GM23248 (cell line): ENCODE results near the gene LUZP1. TPM values are rescaled to one million over a fixed set of nuclear protein-coding genes. Genes with fewer than 3 reads are reported as not detected.

ENCODE experiments used
- DNase-seq: peaks from one replicate; pipeline ENCODE4 v3.0.0-alpha.2; 2015
- H2AFZ ChIP-seq: fragments of 200-600 bp; sonication (generic); 2 replicates; pipeline ENCODE4 v1.6.1; 2016; ENCODE audit warnings: antibody characterized with exemption
- H3F3A ChIP-seq: fragments of 200-600 bp; sonication (generic); 2 replicates; pipeline ENCODE4 v1.6.1; 2016; ENCODE audit warnings: mild to moderate bottlenecking, antibody characterized with exemption, mixed run types; ENCODE audit not compliant: insufficient read depth
- H3K27ac ChIP-seq: fragments of 200-600 bp; sonication (generic); 2 replicates; pipeline ENCODE4 v1.5.1; 2016; ENCODE audit warnings: mild to moderate bottlenecking
- H3K27me3 ChIP-seq: fragments of 200-600 bp; sonication (generic); replicated peaks from 2 replicates; pipeline ENCODE4 v1.6.1; 2016; ENCODE audit warnings: mild to moderate bottlenecking; ENCODE audit not compliant: insufficient read depth
- H3K36me3 ChIP-seq: fragments of 200-600 bp; sonication (generic); 2 replicates; pipeline ENCODE4 v1.6.1; 2016; ENCODE audit warnings: low read depth, mild to moderate bottlenecking
- H3K4me1 ChIP-seq: fragments of 200-600 bp; sonication (generic); 2 replicates; pipeline ENCODE4 v1.6.1; 2016; ENCODE audit warnings: mild to moderate bottlenecking; ENCODE audit not compliant: insufficient read depth
- H3K4me2 ChIP-seq: fragments of 200-600 bp; sonication (generic); one replicate; pipeline ENCODE4 v1.6.1; 2016; ENCODE audit warnings: mild to moderate bottlenecking; ENCODE audit not compliant: unreplicated experiment
- H3K4me3 ChIP-seq: fragments of 200-600 bp; sonication (generic); 2 replicates; pipeline ENCODE4 v1.5.1; 2016; ENCODE audit warnings: mild to moderate bottlenecking
- H3K79me2 ChIP-seq: fragments of 200-600 bp; sonication (generic); 2 replicates; pipeline ENCODE4 v1.6.1; 2016; ENCODE audit warnings: mild to moderate bottlenecking; ENCODE audit not compliant: insufficient read depth
- H3K9ac ChIP-seq: fragments of 200-600 bp; sonication (generic); 2 replicates; pipeline ENCODE4 v1.6.1; 2016; ENCODE audit warnings: mild to moderate bottlenecking
- H3K9me2 ChIP-seq: fragments of 200-600 bp; sonication (generic); 2 replicates; pipeline ENCODE4 v1.6.1; 2016; ENCODE audit warnings: mixed run types, mild to moderate bottlenecking, moderate library complexity; ENCODE audit not compliant: insufficient read depth
- H3K9me3 ChIP-seq: fragments of 200-600 bp; sonication (generic); one replicate; pipeline ENCODE4 v1.6.1; 2017; ENCODE audit warnings: low read depth
- H4K20me1 ChIP-seq: fragments of 200-600 bp; sonication (generic); 2 replicates; pipeline ENCODE4 v1.6.0; 2016; ENCODE audit not compliant: insufficient read depth
- EZH2 ChIP-seq: fragments of 200-600 bp; sonication (generic); IDR thresholded peaks from 2 replicates; pipeline ENCODE4 v1.6.1; 2018; ENCODE audit warnings: antibody characterized with exemption, mild to moderate bottlenecking; ENCODE audit not compliant: insufficient read depth, poor library complexity, severe bottlenecking
- EZH2phosphoT487 ChIP-seq: fragments of 200-600 bp; sonication (generic); IDR thresholded peaks from 2 replicates; pipeline ENCODE4 v1.6.1; 2018; ENCODE audit warnings: antibody characterized with exemption, moderate library complexity, mild to moderate bottlenecking, low read depth; ENCODE audit not compliant: insufficient read depth
- WGBS, 2 experiments: methylation state at CpG; one replicate each; pipeline ENCODE4 v1.1.6; 2015 to 2017; ENCODE audit warnings: low lambda C conversion rate in 2 of 2, low coverage in 1 of 2; ENCODE audit errors: missing lambda C conversion rate in 2 of 2; 5-methylcytosine and 5-hydroxymethylcytosine counted together
- in situ Hi-C: fragments of 300-500 bp; cut with MboI; formaldehyde crosslinking; loops from 2 replicates; pipeline ENCODE4 v1.15.0; 2020
- polyA plus RNA-seq: library from polyadenylated mRNA; unstranded; fragments of >200 nt; fragmentation: Nextera tagmentation; extraction: Ambion mirVana; gene quantifications from 2 replicates; pipeline ENCODE4 v1.2.1, GENCODE V29; 2016
- total RNA-seq: library from RNA; depleted of rRNA; stranded (reverse); fragments of >200 nt; shearing (Covaris generic); gene quantifications from 2 replicates; pipeline ENCODE4 v1.2.3, GENCODE V29; 2014

LUZP1 gene
- total and polyA plus RNA-seq, 2 experiments from 2014 or later = 28.1 to 52.2 TPM

GRCh38 chr1:23163395-23163794, 5.3 kb downstream of the LUZP1 start:
- in situ Hi-C loops = no loop called here
- Histone ChIP-seq H3F3A (peaks cover 17% of the 10 kb centered on the region), H4K20me1 (peaks cover 17% of the 10 kb centered on the region), H3K79me2 (peaks cover 95% of the 10 kb centered on the region), H3K9me3 (no peaks in the 10 kb centered on the region), H3K4me3 (no peak overlapping the region), H3K36me3 (no peaks in the 10 kb centered on the region), H3K4me2 (peak overlapping the region; percentile 5), H3K9ac (no peak overlapping the region), H3K27me3 (no peaks in the 10 kb centered on the region), H3K9me2 (no peaks in the 10 kb centered on the region), H2AFZ (no peak overlapping the region), H3K4me1 (peaks cover 30% of the 10 kb centered on the region), H3K27ac (no peak overlapping the region)
- 40 to 41% methylated on average over 3 of the region's 3 CpGs for WGBS, 2 experiments
- peak; percentile 44 for DNase-seq
- TF ChIP-seq EZH2 (no peak), EZH2phosphoT487 (no peak)

GRCh38 chr1:23159963-23160877, 8.4 kb downstream of the LUZP1 start:
- no peak overlapping the region for H3K9ac ChIP-seq
- no peaks in the 10 kb centered on the region for H3K27me3 ChIP-seq
- in situ Hi-C loops = no loop called here
- no peak overlapping the region for H3K4me2 ChIP-seq
- peaks cover 4% of the 10 kb centered on the region; the same call in 1 of the 2 replicates for H4K20me1 ChIP-seq
- H3F3A ChIP-seq = 0 out of 2 replicates have a peak, but pooled peaks cover 10% of the 10 kb centered on the region
- H3K36me3 ChIP-seq = no peaks in the 10 kb centered on the region
- peaks cover 16% of the 10 kb centered on the region for H3K4me1 ChIP-seq
- H2AFZ ChIP-seq = no peak overlapping the region
- H3K27ac ChIP-seq = no peak overlapping the region
- DNase-seq = no peak
- no peak overlapping the region for H3K4me3 ChIP-seq
- TF ChIP-seq EZH2phosphoT487 (no peak), EZH2 (no peak)
- peaks cover 100% of the 10 kb centered on the region for H3K79me2 ChIP-seq
- WGBS, 2 experiments = 54% methylated on average over 5 of the region's 5 CpGs
- no peaks in the 10 kb centered on the region for H3K9me3 ChIP-seq
- no peaks in the 10 kb centered on the region for H3K9me2 ChIP-seq

- no peaks in the 10 kb centered on the region for H3K27me3 ChIP-seq
- in situ Hi-C loops = no loop called here
- H3F3A ChIP-seq = peaks cover 21% of the 10 kb centered on the region; the same call in 1 of the 2 replicates
- no peaks in the 10 kb centered on the region for H3K36me3 ChIP-seq
- H3K27ac ChIP-seq = no peak overlapping the region
- no peaks in the 10 kb centered on the region for H3K9me2 ChIP-seq
- no peak overlapping the region for H3K4me3 ChIP-seq
- no peaks in the 10 kb centered on the region; the same call in 1 of the 2 replicates for H4K20me1 ChIP-seq
- no peaks in the 10 kb centered on the region for H3K4me1 ChIP-seq
- H3K9me3 ChIP-seq = no peaks in the 10 kb centered on the region
- H2AFZ ChIP-seq = no peak overlapping the region
- no peak overlapping the region for H3K9ac ChIP-seq
- no peak for TF ChIP-seq EZH2phosphoT487
- TF ChIP-seq EZH2 = no peak
- H3K79me2 ChIP-seq = peaks cover 100% of the 10 kb centered on the region
- no peak for DNase-seq
- no peak overlapping the region for H3K4me2 ChIP-seq
- 96 to 98% methylated on average over 4 of the region's 4 CpGs for WGBS, 2 experiments
These were observed 11.7 kb downstream of the LUZP1 start for GRCh38 chr1:23156940-23157339.

- H3K36me3 ChIP-seq = no peaks in the 10 kb centered on the region
- H3K9me2 ChIP-seq = no peaks in the 10 kb centered on the region
- no peak overlapping the region for H2AFZ ChIP-seq
- no peak overlapping the region for H3K4me3 ChIP-seq
- peaks cover 100% of the 10 kb centered on the region for H3K79me2 ChIP-seq
- H3F3A ChIP-seq = peaks cover 16% of the 10 kb centered on the region; the same call in 1 of the 2 replicates
- H3K4me2 ChIP-seq = no peak overlapping the region
- no peak overlapping the region for H3K27ac ChIP-seq
- no peaks in the 10 kb centered on the region for H3K9me3 ChIP-seq
- H3K9ac ChIP-seq = no peak overlapping the region
- TF ChIP-seq EZH2 = no peak
- peaks cover 10% of the 10 kb centered on the region for H3K4me1 ChIP-seq
- no peak for DNase-seq
- H3K27me3 ChIP-seq = no peaks in the 10 kb centered on the region
- peaks cover 10% of the 10 kb centered on the region; the same call in 1 of the 2 replicates for H4K20me1 ChIP-seq
- WGBS, 2 experiments = 94 to 100% methylated on average over 1 of the region's 1 CpG
- in situ Hi-C loops = no loop called here
These were observed 15.5 kb downstream of the LUZP1 start for GRCh38 chr1:23152966-23153684.
